NT2/D1 (cell line): Measurements from ENCODE around the gene ENTPD7.

Experiments
- DNase-seq: peaks from one replicate; pipeline ENCODE4 v3.0.0-alpha.2; 2011; ENCODE audit warnings: low read depth, low spot score
- H3K27me3 ChIP-seq: 2 replicates; pipeline ENCODE4 v1.6.0; 2011; ENCODE audit warnings: mild to moderate bottlenecking; ENCODE audit not compliant: insufficient read length, insufficient read depth
- H3K36me3 ChIP-seq: 2 replicates; pipeline ENCODE4 v1.6.1; 2011; ENCODE audit warnings: mild to moderate bottlenecking, low read length, mixed read lengths; ENCODE audit not compliant: insufficient read depth, insufficient read length
- H3K4me1 ChIP-seq: 2 replicates; pipeline ENCODE4 v1.5.1; 2011; ENCODE audit not compliant: insufficient read depth, insufficient read length
- H3K4me3 ChIP-seq: 2 replicates; pipeline ENCODE4 v1.5.1; 2011; ENCODE audit warnings: low read depth; ENCODE audit not compliant: insufficient read length
- H3K9ac ChIP-seq: 2 replicates; pipeline ENCODE4 v1.6.0; 2011; ENCODE audit warnings: low read depth; ENCODE audit not compliant: insufficient read length
- H3K9me3 ChIP-seq: 2 replicates; pipeline ENCODE4 v1.5.1; 2011; ENCODE audit warnings: mild to moderate bottlenecking, low read length; ENCODE audit not compliant: insufficient read depth
- SUZ12 ChIP-seq: IDR thresholded peaks from 2 replicates; pipeline ENCODE4 v1.6.1; 2011; ENCODE audit not compliant: insufficient read length, insufficient read depth; ENCODE audit errors: extremely low read depth
- YY1 ChIP-seq: IDR thresholded peaks from 2 replicates; pipeline ENCODE4 v1.6.1; 2011; ENCODE audit not compliant: insufficient read length, insufficient read depth
- ZNF274 ChIP-seq: IDR thresholded peaks from 2 replicates; pipeline ENCODE4 v1.6.1; 2011; ENCODE audit warnings: mild to moderate bottlenecking, low read depth, low read length

The ENTPD7 gene

DNA sequence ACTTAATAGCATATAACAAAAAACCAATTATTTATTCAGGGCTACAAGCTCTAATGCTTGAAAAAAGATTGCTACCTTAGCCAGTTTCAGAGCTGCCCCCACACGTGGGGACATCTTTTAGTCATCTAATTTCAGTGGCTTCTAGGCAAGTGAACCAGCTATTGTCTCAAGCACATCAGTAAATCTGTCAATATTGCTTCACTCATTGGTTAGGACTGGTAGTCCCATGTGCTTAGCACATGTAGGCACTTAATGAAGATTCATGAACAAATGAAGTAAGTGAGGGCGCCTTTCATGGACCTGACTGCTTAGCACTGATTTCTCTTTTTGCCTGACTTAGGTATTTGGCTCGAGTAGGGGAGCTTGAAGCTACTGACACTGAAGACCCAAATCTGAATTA, 19.6 kb downstream of the ENTPD7 start:
- DNase-seq: no peak
- H3K4me3 ChIP-seq: no peak overlapping the region
- H3K9ac ChIP-seq: no peak overlapping the region
- H3K4me1 ChIP-seq: no peaks in the 10 kb centered on the region
- H3K9me3 ChIP-seq: no peaks in the 10 kb centered on the region
- TF ChIP-seq SUZ12: no peak
- no peak for TF ChIP-seq YY1
- TF ChIP-seq ZNF274: no peak
- H3K27me3 ChIP-seq: no peaks in the 10 kb centered on the region
- peaks cover 27% of the 10 kb centered on the region for H3K36me3 ChIP-seq

DNA sequence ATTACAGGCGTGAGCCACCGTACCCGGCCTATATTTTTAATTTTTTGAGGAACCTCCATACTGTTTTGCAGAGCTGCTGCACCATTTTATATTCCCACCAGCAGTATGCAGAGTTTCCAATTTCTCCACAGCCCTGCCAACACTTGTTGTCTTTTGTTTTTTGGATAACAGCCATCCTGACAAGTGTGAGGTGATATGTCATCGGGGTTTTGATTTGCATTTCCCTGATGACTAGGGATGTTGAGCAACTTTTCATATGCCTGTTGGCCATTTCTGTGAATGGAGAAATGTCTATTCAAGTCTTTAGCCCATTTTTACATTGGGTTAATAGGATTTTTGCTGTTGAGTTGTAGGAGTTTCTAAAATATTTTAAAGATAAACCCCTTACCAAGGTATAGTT, 22.2 kb downstream of the ENTPD7 start:
- no peak for DNase-seq
- TF ChIP-seq YY1 (no peak), ZNF274 (no peak), SUZ12 (no peak)
- Histone ChIP-seq H3K4me3 (no peak overlapping the region), H3K4me1 (no peaks in the 10 kb centered on the region), H3K9ac (no peak overlapping the region), H3K27me3 (no peaks in the 10 kb centered on the region), H3K9me3 (no peaks in the 10 kb centered on the region), H3K36me3 (peaks cover 31% of the 10 kb centered on the region)

DNA sequence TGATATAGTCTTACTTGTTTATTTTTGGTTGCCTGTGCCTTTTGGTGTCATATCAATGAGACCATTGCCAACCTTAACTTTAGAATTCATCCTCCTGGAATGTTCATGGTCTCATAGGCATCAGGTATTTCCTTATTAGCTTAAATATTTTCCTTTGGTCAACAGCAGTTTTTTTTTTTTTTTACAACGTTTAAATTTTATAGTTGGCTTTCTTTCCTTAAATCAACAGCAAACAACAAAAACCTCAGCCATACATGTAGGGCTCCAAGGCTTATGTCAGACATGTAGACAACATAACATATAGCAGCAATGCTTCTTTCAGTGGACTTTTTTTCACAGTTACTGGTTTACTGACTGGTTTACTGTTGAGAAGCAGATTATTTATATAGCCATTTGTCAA, 22.7 kb downstream of the ENTPD7 start:
- Histone ChIP-seq H3K4me3 (no peak overlapping the region), H3K4me1 (no peaks in the 10 kb centered on the region), H3K9ac (no peak overlapping the region), H3K27me3 (no peaks in the 10 kb centered on the region), H3K9me3 (no peaks in the 10 kb centered on the region), H3K36me3 (peaks cover 31% of the 10 kb centered on the region)
- DNase-seq: no peak
- TF ChIP-seq YY1: no peak
- no peak for TF ChIP-seq SUZ12
- no peak for TF ChIP-seq ZNF274

DNA sequence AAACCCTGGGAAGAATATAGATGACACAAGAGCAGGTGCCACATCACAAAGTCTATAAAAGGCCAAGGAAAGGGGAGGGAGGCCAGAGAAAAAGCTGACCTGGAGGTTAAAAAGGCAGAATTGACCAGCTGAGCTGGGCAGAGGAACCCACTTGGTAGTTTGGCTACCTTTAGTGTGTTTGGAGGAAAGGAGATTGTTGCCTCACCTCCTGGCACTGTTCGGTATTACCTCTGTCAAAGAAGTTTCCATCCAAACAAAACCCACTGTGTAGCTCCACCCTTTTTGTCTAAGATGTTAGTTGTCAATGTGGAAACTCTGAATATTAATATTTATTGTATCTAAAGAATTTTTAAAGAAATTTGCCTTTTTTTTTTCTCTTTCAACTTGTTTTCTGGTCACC, 23.4 kb downstream of the ENTPD7 start:
- no peak overlapping the region for H3K4me3 ChIP-seq
- no peaks in the 10 kb centered on the region for H3K27me3 ChIP-seq
- no peaks in the 10 kb centered on the region for H3K9me3 ChIP-seq
- no peaks in the 10 kb centered on the region for H3K4me1 ChIP-seq
- H3K9ac ChIP-seq: no peak overlapping the region
- no peak for TF ChIP-seq ZNF274
- TF ChIP-seq YY1: no peak
- no peak for TF ChIP-seq SUZ12
- no peak for DNase-seq
- peaks cover 31% of the 10 kb centered on the region for H3K36me3 ChIP-seq

DNA sequence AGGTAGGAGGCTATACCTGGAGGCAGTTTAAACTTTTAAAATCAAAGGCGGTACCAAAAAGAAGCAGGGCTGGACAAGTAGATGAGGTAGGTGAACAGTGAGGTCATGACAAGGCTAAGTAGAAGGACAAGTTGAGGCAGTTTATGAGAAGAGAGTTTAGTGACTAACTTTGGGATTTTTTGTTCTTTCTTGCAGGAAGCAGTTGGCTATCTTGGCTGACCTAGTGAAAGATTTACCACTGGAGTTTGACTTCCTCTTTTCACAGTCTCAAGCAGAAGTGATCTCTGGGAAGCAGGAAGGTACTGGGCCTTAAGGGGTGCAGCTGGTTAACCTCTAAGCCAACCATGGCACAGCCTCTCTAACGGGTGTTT, 26.3 kb downstream of the ENTPD7 start:
- no peaks in the 10 kb centered on the region for H3K4me1 ChIP-seq
- no peak overlapping the region for H3K9ac ChIP-seq
- no peak for TF ChIP-seq SUZ12
- TF ChIP-seq ZNF274: no peak
- TF ChIP-seq YY1: no peak
- no peak for DNase-seq
- no peaks in the 10 kb centered on the region for H3K9me3 ChIP-seq
- no peak overlapping the region for H3K4me3 ChIP-seq
- no peaks in the 10 kb centered on the region for H3K27me3 ChIP-seq
- H3K36me3 ChIP-seq: peaks cover 21% of the 10 kb centered on the region

DNA sequence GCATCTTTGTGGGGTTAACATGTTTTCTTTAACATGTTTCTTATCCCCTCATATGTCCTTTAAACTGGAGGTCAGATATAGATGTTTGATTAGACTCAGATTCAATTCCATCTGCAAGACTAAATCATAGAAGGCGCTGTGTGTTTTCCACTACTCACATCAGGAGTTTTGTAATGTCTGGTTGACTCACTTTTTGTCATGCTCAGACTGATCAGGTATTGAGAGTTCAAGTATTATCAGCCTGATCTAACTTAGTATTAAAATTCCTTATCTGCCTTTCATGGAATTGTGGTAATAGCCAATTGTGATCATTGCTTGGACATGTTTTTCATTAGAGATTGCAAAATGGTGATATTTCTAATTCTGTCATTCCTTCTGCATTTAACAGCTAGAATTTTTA, 30.2 kb downstream of the ENTPD7 start:
- no peak for DNase-seq
- Histone ChIP-seq H3K36me3 (peaks cover 31% of the 10 kb centered on the region), H3K27me3 (no peaks in the 10 kb centered on the region), H3K4me3 (no peak overlapping the region), H3K9me3 (no peaks in the 10 kb centered on the region), H3K4me1 (no peaks in the 10 kb centered on the region), H3K9ac (no peak overlapping the region)
- TF ChIP-seq SUZ12: no peak
- no peak for TF ChIP-seq YY1
- TF ChIP-seq ZNF274: no peak

DNA sequence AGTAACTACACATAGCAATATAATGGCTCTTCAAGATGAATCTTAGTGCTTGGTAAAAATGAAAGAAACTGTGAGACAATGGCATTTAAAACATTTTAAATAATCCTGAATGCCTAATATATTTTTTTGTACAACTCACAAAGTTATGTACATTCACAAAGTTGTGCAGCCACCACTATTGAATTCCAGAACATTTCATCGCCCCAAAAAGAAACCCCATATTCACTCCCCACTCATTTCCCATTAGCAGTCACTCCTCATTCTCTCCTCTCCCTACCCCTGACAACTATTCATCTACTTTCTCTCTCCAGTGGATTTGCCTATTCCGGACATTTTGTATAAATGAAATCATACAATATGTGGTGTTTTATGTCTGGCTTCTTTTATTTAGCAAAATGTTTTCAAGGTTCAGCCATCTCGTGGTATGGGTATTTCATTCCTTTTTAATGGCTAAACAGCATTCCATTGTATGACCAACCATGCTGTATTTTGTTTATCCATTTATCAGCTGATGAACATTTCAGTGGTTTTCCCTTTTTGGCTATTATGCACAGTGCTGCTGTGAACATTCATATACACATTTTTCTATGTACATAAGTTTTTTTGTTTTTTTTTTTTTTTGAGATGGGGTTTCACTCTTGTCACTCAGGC, 34.7 kb downstream of the ENTPD7 start:
- peaks cover 60% of the 10 kb centered on the region for H3K36me3 ChIP-seq
- no peaks in the 10 kb centered on the region for H3K27me3 ChIP-seq
- DNase-seq: no peak
- TF ChIP-seq YY1 (no peak), ZNF274 (no peak), SUZ12 (no peak)
- no peak overlapping the region for H3K9ac ChIP-seq
- H3K4me3 ChIP-seq: no peak overlapping the region
- H3K9me3 ChIP-seq: no peaks in the 10 kb centered on the region
- H3K4me1 ChIP-seq: no peaks in the 10 kb centered on the region
